Epithelial cell of proximal tubule (primary cell): ENCODE results near the gene THAP10. TPM values are rescaled to one million over a fixed set of nuclear protein-coding genes. Genes with fewer than 3 reads are reported as not detected.

Experiments used
- DNase-seq: peaks from one replicate; pipeline ENCODE4 v3.0.0-alpha.2; 2011; ENCODE audit warnings: low read depth
- H3K4me3 ChIP-seq: 2 replicates; pipeline ENCODE4 v1.5.1; 2011; ENCODE audit warnings: low read depth, mild to moderate bottlenecking, low read length
- total RNA-seq: library from RNA; depleted of rRNA; stranded (reverse); fragments of >200 nt; gene quantifications from 2 replicates; pipeline ENCODE4 v1.2.3, GENCODE V29; 2015
- TF ChIP-seq, protein P1 (sequence below): conservative IDR thresholded peaks from 2 replicates; pipeline ENCODE4 v1.5.1; 2012; ENCODE audit warnings: low read depth, mild to moderate bottlenecking, low read length

The THAP10 gene
- total RNA-seq, 1 donor from 2014 or later: 9.1 TPM

DNA sequence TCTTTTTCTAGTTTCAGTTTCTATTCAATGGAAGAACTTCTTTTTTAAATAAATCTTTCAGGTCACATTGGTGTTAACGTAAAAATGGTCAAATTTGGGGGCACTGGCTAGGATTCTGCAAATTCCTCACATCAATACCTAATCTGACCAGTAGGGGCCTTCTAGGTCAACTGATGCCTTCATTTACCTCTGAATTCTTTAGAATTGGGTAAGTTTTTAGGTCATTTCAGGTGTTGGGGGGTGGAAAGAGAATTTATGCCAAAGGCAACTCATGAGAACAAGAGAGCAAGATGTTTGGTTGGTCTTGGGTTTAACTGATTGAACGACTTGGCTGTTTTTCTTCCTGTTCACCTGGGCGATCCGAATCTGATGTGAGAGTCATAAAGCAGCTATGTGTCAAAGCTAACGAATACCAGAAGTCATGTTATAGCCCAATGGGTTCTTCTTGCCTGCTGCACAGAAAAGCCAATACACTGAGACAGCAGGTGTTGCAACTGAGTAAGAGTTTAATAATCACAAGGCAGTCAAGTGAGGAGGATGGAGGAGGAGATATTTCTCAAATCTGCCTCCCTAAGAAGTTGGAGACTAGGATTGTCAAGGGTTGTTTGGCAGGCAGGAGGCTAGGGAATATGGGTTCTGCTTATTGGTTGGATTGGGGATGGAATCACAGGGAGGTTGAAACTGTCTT, 15.7 kb upstream of the THAP10 start:
- TF ChIP-seq, protein P1, sequence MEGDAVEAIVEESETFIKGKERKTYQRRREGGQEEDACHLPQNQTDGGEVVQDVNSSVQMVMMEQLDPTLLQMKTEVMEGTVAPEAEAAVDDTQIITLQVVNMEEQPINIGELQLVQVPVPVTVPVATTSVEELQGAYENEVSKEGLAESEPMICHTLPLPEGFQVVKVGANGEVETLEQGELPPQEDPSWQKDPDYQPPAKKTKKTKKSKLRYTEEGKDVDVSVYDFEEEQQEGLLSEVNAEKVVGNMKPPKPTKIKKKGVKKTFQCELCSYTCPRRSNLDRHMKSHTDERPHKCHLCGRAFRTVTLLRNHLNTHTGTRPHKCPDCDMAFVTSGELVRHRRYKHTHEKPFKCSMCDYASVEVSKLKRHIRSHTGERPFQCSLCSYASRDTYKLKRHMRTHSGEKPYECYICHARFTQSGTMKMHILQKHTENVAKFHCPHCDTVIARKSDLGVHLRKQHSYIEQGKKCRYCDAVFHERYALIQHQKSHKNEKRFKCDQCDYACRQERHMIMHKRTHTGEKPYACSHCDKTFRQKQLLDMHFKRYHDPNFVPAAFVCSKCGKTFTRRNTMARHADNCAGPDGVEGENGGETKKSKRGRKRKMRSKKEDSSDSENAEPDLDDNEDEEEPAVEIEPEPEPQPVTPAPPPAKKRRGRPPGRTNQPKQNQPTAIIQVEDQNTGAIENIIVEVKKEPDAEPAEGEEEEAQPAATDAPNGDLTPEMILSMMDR: peak; percentile 37
- H3K4me3 ChIP-seq: no peak overlapping the region
- DNase-seq: no peak

DNA sequence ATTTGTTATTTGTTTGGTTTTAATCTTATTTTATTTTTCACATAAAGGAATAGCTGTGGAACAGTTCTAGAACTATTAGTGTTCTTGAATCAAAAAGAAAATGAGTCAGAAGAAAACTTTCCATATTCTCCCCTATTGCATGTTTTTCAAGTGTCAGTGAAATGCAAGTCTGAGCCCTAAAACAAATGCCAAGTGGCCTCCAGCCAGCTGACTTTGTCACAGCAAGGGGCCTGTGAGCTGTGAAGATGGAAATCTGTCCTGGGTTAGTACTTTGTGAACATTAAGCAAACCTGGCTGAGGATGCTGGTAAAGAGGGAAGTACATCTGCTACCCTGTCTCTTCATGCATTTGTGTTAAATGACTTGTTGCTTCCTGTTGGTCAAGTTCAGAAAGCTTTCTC, 14.6 kb upstream of the THAP10 start:
- DNase-seq: no peak
- H3K4me3 ChIP-seq: no peak overlapping the region
- TF ChIP-seq, protein P1: no peak

DNA sequence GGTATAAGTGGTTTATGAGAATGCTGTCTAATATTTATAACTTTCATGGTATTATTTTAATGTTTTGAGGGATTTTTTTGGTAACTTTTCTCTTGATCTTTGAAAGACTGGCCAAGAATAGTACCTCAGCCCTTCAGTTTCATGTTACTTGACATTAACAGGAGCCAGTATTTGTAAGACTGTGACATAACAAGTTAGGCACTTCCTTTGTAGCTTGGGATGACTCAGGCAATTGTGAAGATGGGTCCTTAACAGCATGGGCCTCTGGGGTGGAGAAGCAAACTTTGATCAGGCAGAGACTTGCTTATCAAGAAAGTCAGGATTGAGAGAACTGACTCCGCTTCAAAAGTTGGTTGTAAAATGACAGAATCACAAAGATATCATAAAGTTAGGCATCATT, 9.9 kb upstream of the THAP10 start:
- H3K4me3 ChIP-seq: no peak overlapping the region
- TF ChIP-seq, protein P1: no peak
- DNase-seq: peak; percentile 41

DNA sequence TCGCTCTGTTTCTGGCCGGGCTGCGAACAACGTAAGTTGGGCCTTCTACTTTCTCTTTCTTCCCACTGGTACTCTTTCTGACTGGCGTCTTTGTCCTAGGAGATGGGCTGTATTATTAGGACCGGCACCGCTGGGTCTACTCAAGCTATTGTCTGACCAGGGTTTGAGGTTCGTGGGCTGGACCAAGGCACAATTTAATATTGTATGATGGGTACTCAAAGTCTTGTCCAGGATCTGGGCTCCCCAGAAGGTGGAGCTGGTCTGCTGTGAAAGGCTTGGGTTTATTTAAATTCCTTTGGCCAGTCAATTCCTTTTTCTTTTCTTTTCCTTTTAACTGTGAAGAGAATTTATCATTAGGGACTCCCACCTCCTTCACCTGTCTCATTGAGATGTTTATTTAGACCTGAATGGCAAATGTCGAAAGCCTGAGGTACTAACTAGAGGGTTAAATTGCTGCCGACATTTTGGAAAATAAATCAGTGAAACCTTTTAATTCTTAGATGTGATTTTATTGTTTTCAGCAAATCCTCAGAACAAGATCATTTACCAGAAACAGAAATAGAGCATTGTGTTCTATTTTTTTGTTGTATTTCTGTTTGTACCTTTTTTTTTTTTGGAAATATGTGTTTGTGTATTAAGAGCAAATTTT, 803 bp upstream of the THAP10 start:
- TF ChIP-seq, protein P1: peak; percentile 69
- no peak for DNase-seq
- H3K4me3 ChIP-seq: peak overlapping the region; percentile 93

DNA sequence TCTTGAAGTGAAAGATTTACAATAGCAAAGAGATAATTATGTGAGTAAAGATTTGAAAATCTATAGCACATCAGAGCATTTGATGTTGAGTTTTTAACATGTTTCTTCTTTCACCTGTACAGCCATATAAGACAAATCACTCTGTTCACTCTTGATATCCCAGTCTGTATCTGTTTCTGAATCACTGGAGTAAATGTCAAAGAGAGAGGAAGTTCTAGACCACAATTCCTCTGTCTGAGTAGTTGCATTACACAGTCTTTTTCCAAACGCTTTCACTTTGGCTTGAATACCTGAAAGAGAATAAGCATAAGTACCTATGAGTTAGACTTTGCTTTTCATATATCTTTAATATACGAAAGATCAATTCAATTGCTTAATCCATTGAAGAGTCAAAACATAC, 9.9 kb downstream of the THAP10 start:
- H3K4me3 ChIP-seq: no peak overlapping the region
- DNase-seq: no peak
- TF ChIP-seq, protein P1: no peak

DNA sequence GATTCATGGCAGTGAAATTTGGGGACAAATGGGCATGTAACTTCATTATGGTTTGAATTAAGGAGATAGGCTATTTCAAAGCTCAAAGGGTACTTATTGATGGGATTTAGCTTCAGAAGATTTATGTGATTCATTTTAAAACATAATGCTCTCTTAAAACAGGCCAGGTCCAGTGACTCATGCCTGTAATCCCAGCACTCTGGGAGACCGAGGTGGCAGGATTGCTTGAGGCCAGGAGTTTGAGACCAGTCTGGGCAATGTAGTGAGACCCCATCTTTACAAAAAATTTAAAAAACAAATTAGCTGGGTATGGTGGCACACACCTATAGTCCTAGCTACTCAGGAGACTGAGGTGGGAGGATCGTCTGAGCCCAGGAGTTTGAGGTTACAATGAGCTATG, 11.5 kb downstream of the THAP10 start:
- DNase-seq: no peak
- TF ChIP-seq, protein P1: no peak
- no peak overlapping the region for H3K4me3 ChIP-seq

DNA sequence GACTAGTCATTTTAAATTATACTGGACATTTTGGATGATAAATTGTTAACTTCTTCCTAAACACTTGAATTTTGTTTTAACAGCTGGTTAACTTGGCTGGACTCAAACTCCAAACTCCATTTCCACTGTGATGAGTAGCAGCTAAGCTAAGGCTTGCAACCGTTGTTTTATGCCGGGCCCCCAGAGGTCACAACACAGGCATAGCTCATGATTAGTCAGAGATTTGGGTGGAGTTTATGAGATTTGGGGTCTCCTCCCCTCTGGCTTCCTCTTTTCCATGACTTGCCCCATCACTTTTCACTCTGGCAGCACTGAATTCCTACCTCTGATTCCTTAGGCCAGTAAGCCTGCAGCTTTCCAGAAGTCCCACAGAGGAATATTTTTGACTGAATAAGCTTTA, 12.8 kb downstream of the THAP10 start:
- TF ChIP-seq, protein P1: no peak
- no peak for DNase-seq
- no peak overlapping the region for H3K4me3 ChIP-seq
